HEK293 (cell line): ENCODE measurements around the gene CSNK2A2.

Experiments
- GLIS1 ChIP-seq: fragments of 450-650 bp; formaldehyde crosslinking; IDR thresholded peaks from 2 replicates; pipeline ENCODE4 v1.5.1; 2016; ENCODE audit warnings: missing biosample characterization, missing genetic modification characterization
- HIC1 ChIP-seq: fragments of 450-650 bp; formaldehyde crosslinking; IDR thresholded peaks from 2 replicates; pipeline ENCODE4 v1.5.1; 2016; ENCODE audit warnings: missing biosample characterization, missing genetic modification characterization
- KLF8 ChIP-seq: fragments of 450-650 bp; formaldehyde crosslinking; IDR thresholded peaks from 2 replicates; pipeline ENCODE4 v1.5.1; 2016; ENCODE audit warnings: missing biosample characterization, missing genetic modification characterization
- MYNN ChIP-seq: fragments of 450-650 bp; formaldehyde crosslinking; IDR thresholded peaks from 2 replicates; pipeline ENCODE4 v1.5.1; 2016; ENCODE audit warnings: missing biosample characterization, missing genetic modification characterization, borderline replicate concordance
- MZF1 ChIP-seq: fragments of 450-650 bp; formaldehyde crosslinking; IDR thresholded peaks from 2 replicates; pipeline ENCODE4 v1.5.1; 2017; ENCODE audit warnings: missing biosample characterization, missing genetic modification characterization, borderline replicate concordance
- ZBTB1 ChIP-seq: fragments of 450-650 bp; formaldehyde crosslinking; IDR thresholded peaks from 2 replicates; pipeline ENCODE4 v1.5.1; 2016; ENCODE audit warnings: missing biosample characterization, missing genetic modification characterization
- ZBTB20 ChIP-seq: fragments of 450-650 bp; formaldehyde crosslinking; IDR thresholded peaks from 2 replicates; pipeline ENCODE4 v1.5.1; 2016; ENCODE audit warnings: missing biosample characterization, missing genetic modification characterization
- ZEB2 ChIP-seq: fragments of 450-650 bp; formaldehyde crosslinking; IDR thresholded peaks from 2 replicates; pipeline ENCODE4 v1.5.1; 2016; ENCODE audit warnings: missing biosample characterization, missing genetic modification characterization
- ZFP37 ChIP-seq: fragments of 450-650 bp; formaldehyde crosslinking; IDR thresholded peaks from 2 replicates; pipeline ENCODE4 v1.5.1; 2016; ENCODE audit warnings: missing biosample characterization, missing genetic modification characterization
- ZNF112 ChIP-seq: fragments of 450-650 bp; formaldehyde crosslinking; IDR thresholded peaks from 2 replicates; pipeline ENCODE4 v1.5.0; 2017; ENCODE audit warnings: missing biosample characterization, missing genetic modification characterization
- ZNF157 ChIP-seq: fragments of 450-650 bp; formaldehyde crosslinking; IDR thresholded peaks from 2 replicates; pipeline ENCODE4 v1.5.1; 2016; ENCODE audit warnings: missing biosample characterization, missing genetic modification characterization
- ZNF184 ChIP-seq: fragments of 450-650 bp; IDR thresholded peaks from 2 replicates; pipeline ENCODE4 v1.5.1; 2018; ENCODE audit warnings: missing biosample characterization, mild to moderate bottlenecking, missing genetic modification characterization
- ZNF292 ChIP-seq: fragments of 450-650 bp; formaldehyde crosslinking; IDR thresholded peaks from 2 replicates; pipeline ENCODE4 v1.5.1; 2016; ENCODE audit warnings: low read depth, missing biosample characterization, missing genetic modification characterization, borderline replicate concordance
- ZNF416 ChIP-seq: fragments of 450-650 bp; formaldehyde crosslinking; IDR thresholded peaks from 2 replicates; pipeline ENCODE4 v1.5.1; 2016; ENCODE audit warnings: missing biosample characterization, missing genetic modification characterization
- ZNF473 ChIP-seq: fragments of 450-650 bp; formaldehyde crosslinking; IDR thresholded peaks from 2 replicates; pipeline ENCODE4 v1.5.1; 2017; ENCODE audit warnings: missing biosample characterization, missing genetic modification characterization
- ZNF518A ChIP-seq: fragments of 450-650 bp; formaldehyde crosslinking; conservative IDR thresholded peaks from 2 replicates; pipeline ENCODE4 v1.5.1; 2016; ENCODE audit warnings: low read depth, missing biosample characterization, missing genetic modification characterization
- ZNF530 ChIP-seq: fragments of 450-650 bp; formaldehyde crosslinking; IDR thresholded peaks from 2 replicates; pipeline ENCODE4 v1.5.1; 2016; ENCODE audit warnings: low read depth, missing biosample characterization, missing genetic modification characterization
- ZNF624 ChIP-seq: fragments of 450-650 bp; formaldehyde crosslinking; IDR thresholded peaks from 2 replicates; pipeline ENCODE4 v1.5.1; 2017; ENCODE audit warnings: missing biosample characterization, missing genetic modification characterization
- ZNF660 ChIP-seq: fragments of 450-650 bp; IDR thresholded peaks from 2 replicates; pipeline ENCODE4 v1.5.1; 2018; ENCODE audit warnings: missing biosample characterization, mild to moderate bottlenecking, missing genetic modification characterization
- ZNF664 ChIP-seq: fragments of 450-650 bp; formaldehyde crosslinking; IDR thresholded peaks from 2 replicates; pipeline ENCODE4 v1.5.1; 2016; ENCODE audit warnings: missing biosample characterization, missing genetic modification characterization
- ZNF692 ChIP-seq: fragments of 450-650 bp; formaldehyde crosslinking; IDR thresholded peaks from 2 replicates; pipeline ENCODE4 v1.5.1; 2016; ENCODE audit warnings: missing biosample characterization, missing genetic modification characterization
- ZNF76 ChIP-seq: fragments of 450-650 bp; formaldehyde crosslinking; IDR thresholded peaks from 2 replicates; pipeline ENCODE4; 2016; ENCODE audit warnings: low read depth, missing biosample characterization, missing genetic modification characterization, borderline replicate concordance
- ZNF768 ChIP-seq: fragments of 450-650 bp; formaldehyde crosslinking; IDR thresholded peaks from 2 replicates; pipeline ENCODE4 v1.5.1; 2018; ENCODE audit warnings: missing biosample characterization, mild to moderate bottlenecking, missing genetic modification characterization
- ZNF830 ChIP-seq: fragments of 450-650 bp; IDR thresholded peaks from 2 replicates; pipeline ENCODE4 v1.5.0; 2018; ENCODE audit warnings: missing biosample characterization, missing genetic modification characterization, low read depth, mild to moderate bottlenecking, moderate library complexity
- ZNF837 ChIP-seq: fragments of 450-650 bp; formaldehyde crosslinking; IDR thresholded peaks from 2 replicates; pipeline ENCODE4 v1.5.1; 2016; ENCODE audit warnings: missing biosample characterization, missing genetic modification characterization
- ZSCAN16 ChIP-seq: fragments of 450-650 bp; formaldehyde crosslinking; IDR thresholded peaks from 2 replicates; pipeline ENCODE4 v1.5.1; 2016; ENCODE audit warnings: missing biosample characterization, missing genetic modification characterization
- TF ChIP-seq, protein P1 (sequence below): fragments of 450-650 bp; IDR thresholded peaks from 2 replicates; pipeline ENCODE4 v1.5.1; 2018; ENCODE audit warnings: missing biosample characterization, missing genetic modification characterization
- TF ChIP-seq, protein P2 (sequence below): fragments of 450-650 bp; formaldehyde crosslinking; IDR thresholded peaks from 2 replicates; pipeline ENCODE4 v1.5.1; 2017; ENCODE audit warnings: missing biosample characterization, missing genetic modification characterization

The CSNK2A2 gene

GRCh38 chr16:58110571-58111301 lies 87.2 kb downstream of the CSNK2A2 start (continued):
- TF ChIP-seq ZNF416 (tag by site-specific recombination) (no peak), ZNF292 (no peak), ZSCAN16 (tag by site-specific recombination) (no peak), MZF1 (tag by site-specific recombination) (no peak), ZNF837 (tag by site-specific recombination) (no peak), KLF8 (tag by site-specific recombination) (no peak), ZNF473 (no peak), HIC1 (tag by site-specific recombination) (no peak), ZNF624 (tag by site-specific recombination) (no peak), ZNF660 (tag by site-specific recombination) (peak; percentile 82), ZNF768 (no peak), ZNF112 (no peak), ZNF518A (tag by site-specific recombination) (0 out of 2 replicates have a peak, but pooled peaks have one; percentile 34), ZNF76 (tag by site-specific recombination) (no peak), ZNF692 (peak; percentile 54), ZNF157 (tag by site-specific recombination) (no peak), GLIS1 (tag by site-specific recombination) (peak; percentile 94), ZNF530 (tag by site-specific recombination) (no peak), ZNF664 (tag by site-specific recombination) (no peak), ZNF830 (tag by site-specific recombination) (no peak), ZFP37 (no peak), ZBTB20 (tag by site-specific recombination) (peak; percentile 75), ZEB2 (no peak), MYNN (no peak), ZBTB1 (tag by site-specific recombination) (no peak), ZNF184 (tag by site-specific recombination) (no peak)
- TF ChIP-seq, protein P1, sequence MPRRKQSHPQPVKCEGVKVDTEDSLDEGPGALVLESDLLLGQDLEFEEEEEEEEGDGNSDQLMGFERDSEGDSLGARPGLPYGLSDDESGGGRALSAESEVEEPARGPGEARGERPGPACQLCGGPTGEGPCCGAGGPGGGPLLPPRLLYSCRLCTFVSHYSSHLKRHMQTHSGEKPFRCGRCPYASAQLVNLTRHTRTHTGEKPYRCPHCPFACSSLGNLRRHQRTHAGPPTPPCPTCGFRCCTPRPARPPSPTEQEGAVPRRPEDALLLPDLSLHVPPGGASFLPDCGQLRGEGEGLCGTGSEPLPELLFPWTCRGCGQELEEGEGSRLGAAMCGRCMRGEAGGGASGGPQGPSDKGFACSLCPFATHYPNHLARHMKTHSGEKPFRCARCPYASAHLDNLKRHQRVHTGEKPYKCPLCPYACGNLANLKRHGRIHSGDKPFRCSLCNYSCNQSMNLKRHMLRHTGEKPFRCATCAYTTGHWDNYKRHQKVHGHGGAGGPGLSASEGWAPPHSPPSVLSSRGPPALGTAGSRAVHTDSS (tag by site-specific recombination) = no peak
- TF ChIP-seq, protein P2, sequence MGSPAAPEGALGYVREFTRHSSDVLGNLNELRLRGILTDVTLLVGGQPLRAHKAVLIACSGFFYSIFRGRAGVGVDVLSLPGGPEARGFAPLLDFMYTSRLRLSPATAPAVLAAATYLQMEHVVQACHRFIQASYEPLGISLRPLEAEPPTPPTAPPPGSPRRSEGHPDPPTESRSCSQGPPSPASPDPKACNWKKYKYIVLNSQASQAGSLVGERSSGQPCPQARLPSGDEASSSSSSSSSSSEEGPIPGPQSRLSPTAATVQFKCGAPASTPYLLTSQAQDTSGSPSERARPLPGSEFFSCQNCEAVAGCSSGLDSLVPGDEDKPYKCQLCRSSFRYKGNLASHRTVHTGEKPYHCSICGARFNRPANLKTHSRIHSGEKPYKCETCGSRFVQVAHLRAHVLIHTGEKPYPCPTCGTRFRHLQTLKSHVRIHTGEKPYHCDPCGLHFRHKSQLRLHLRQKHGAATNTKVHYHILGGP (tag by site-specific recombination) = no peak
